ENCODE results near the gene FMN2. TPM values are rescaled to one million over a fixed set of nuclear protein-coding genes. Genes with fewer than 3 reads are reported as not detected.

FMN2 gene
- total and polyA plus RNA-seq, 9 donors, result 0.60 to 10.1 (median 2.5) TPM

GRCh38 chr1:240188139-240188538 lies 96.5 kb downstream of the FMN2 start:
- no peak for DNase-seq
- Histone ChIP-seq H3K4me1 (ENCODE audit: insufficient read depth) (no peaks in the 10 kb centered on the region), H3K9me3 (no peaks in the 10 kb centered on the region), H3K36me3 (no peaks in the 10 kb centered on the region), H3K27me3 (no peaks in the 10 kb centered on the region), H3K4me3 (no peak overlapping the region), H3K27ac (no peak overlapping the region)
- TF ChIP-seq POLR2A (IDR thresholded peaks at IDR 0.05), result no peak
- no peak for TF ChIP-seq EP300 (IDR thresholded peaks at IDR 0.05)
- no peak for TF ChIP-seq CTCF (IDR thresholded peaks at IDR 0.05)
- WGBS, 3 donors, result 79 to 81% (median 81%) methylated on average over 4 of the region's 4 CpGs
- intact Hi-C loops (cut with DNase I), result loop anchor here in 1 of 4 donors (10.0 kb wide), 1 partner anchor 153 kb away; no protein-coding TSS in a partner anchor

GRCh38 chr1:240189386-240189989 lies 97.8 kb downstream of the FMN2 start:
- H3K4me1 ChIP-seq (ENCODE audit: insufficient read depth), result no peaks in the 10 kb centered on the region
- intact Hi-C loops (cut with DNase I), result loop anchor here in 1 of 4 donors (10.0 kb wide), 1 partner anchor 155 kb away; no protein-coding TSS in a partner anchor
- H3K4me3 ChIP-seq, result no peak overlapping the region
- H3K36me3 ChIP-seq, result no peaks in the 10 kb centered on the region
- WGBS, 3 donors, result 40 to 48% (median 41%) methylated on average over 6 of the region's 6 CpGs
- TF ChIP-seq POLR2A (IDR thresholded peaks at IDR 0.05) (no peak), CTCF (IDR thresholded peaks at IDR 0.05) (peak in 2 of 3 donors; percentile 38 to 60)
- no peak for DNase-seq
- H3K9me3 ChIP-seq, result no peaks in the 10 kb centered on the region
- no peaks in the 10 kb centered on the region for H3K27me3 ChIP-seq
- no peak overlapping the region for H3K27ac ChIP-seq

GRCh38 chr1:240190881-240191401 lies 99.3 kb downstream of the FMN2 start:
- peak in 4 of 5 donors; percentile 19 to 61 (median 28) for DNase-seq
- H3K36me3 ChIP-seq, result no peaks in the 10 kb centered on the region
- intact Hi-C loops (cut with DNase I), result loop anchor here in 2 of 4 donors (5.0 kb wide), 1 partner anchor 501 kb away; no protein-coding TSS in a partner anchor
- no peak overlapping the region for H3K27ac ChIP-seq
- H3K4me1 ChIP-seq (ENCODE audit: insufficient read depth), result no peaks in the 10 kb centered on the region
- no peaks in the 10 kb centered on the region for H3K9me3 ChIP-seq
- H3K4me3 ChIP-seq, result no peak overlapping the region
- 2 to 5% (median 4%) methylated on average over 6 of the region's 6 CpGs for WGBS, 3 donors
- no peaks in the 10 kb centered on the region for H3K27me3 ChIP-seq
- TF ChIP-seq CTCF (IDR thresholded peaks at IDR 0.05) (peak in 1 of 3 donors; percentile 61), POLR2A (IDR thresholded peaks at IDR 0.05) (no peak)

GRCh38 chr1:240192851-240193250 lies 101.2 kb downstream of the FMN2 start:
- WGBS, 3 donors, result 51 to 58% (median 57%) methylated on average over 2 of the region's 2 CpGs
- TF ChIP-seq EP300 (IDR thresholded peaks at IDR 0.05) (no peak), CTCF (IDR thresholded peaks at IDR 0.05) (no peak), POLR2A (IDR thresholded peaks at IDR 0.05) (no peak)
- Histone ChIP-seq H3K27me3 (no peaks in the 10 kb centered on the region), H3K4me3 (no peak overlapping the region), H3K36me3 (no peaks in the 10 kb centered on the region), H3K4me1 (ENCODE audit: insufficient read depth) (no peaks in the 10 kb centered on the region), H3K9me3 (no peaks in the 10 kb centered on the region), H3K27ac (no peak overlapping the region)
- DNase-seq, result no peak
- intact Hi-C loops (cut with DNase I), result loop anchor here in 2 of 4 donors (5.0 kb wide), 1 partner anchor 499 kb away; no protein-coding TSS in a partner anchor
